Retinal pigment epithelial cell (primary cell): ENCODE measurements around the gene GRK3.

Experiments
- DNase-seq: peaks from one replicate; pipeline ENCODE4 v3.0.0-alpha.2; 2010; ENCODE audit warnings: low read depth
- H3K4me3 ChIP-seq: 2 replicates; pipeline ENCODE4 v1.5.1; 2011; ENCODE audit warnings: mild to moderate bottlenecking, low read length, control low read depth, moderate library complexity
- CTCF ChIP-seq: conservative IDR thresholded peaks from 2 replicates; pipeline ENCODE4 v1.5.1; 2011; ENCODE audit warnings: low read depth, low read length, control low read depth, inconsistent platforms

Gene GRK3

DNA sequence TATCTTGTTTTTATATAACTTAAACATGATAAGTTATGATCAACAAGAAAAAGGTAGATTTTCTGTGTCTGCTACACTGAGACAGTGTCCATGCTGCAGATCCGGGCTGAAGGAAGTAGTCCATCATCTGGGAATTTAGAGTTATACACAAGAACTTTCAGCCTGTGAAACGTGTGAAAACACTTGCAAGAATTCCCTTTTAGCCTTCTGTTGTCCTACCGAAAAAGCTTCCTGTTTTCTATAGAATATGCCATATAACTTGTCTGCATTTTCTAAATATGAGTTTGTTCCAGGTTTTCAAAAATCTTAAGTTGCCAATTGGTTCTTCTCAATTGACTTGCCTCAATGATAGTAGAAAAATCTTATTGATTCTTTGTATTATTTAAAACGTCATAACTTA is 113.2 kb downstream of the GRK3 start:
- no peak overlapping the region for H3K4me3 ChIP-seq
- no peak for TF ChIP-seq CTCF
- no peak for DNase-seq

- no peak overlapping the region for H3K4me3 ChIP-seq
- no peak for TF ChIP-seq CTCF
- no peak for DNase-seq
Measured at GRCh38 chr22:25680051-25680450, 115.6 kb downstream of the GRK3 start.

GRCh38 chr22:25680956-25681355 is 116.5 kb downstream of the GRK3 start:
- TF ChIP-seq CTCF: no peak
- DNase-seq: no peak
- H3K4me3 ChIP-seq: no peak overlapping the region

- no peak for DNase-seq
- no peak for TF ChIP-seq CTCF
- H3K4me3 ChIP-seq: no peak overlapping the region
Measured at GRCh38 chr22:25682109-25682508, 117.6 kb downstream of the GRK3 start.

- no peak for DNase-seq
- no peak overlapping the region for H3K4me3 ChIP-seq
- TF ChIP-seq CTCF: no peak
Measured at GRCh38 chr22:25688627-25689026, 124.2 kb downstream of the GRK3 start.

DNA sequence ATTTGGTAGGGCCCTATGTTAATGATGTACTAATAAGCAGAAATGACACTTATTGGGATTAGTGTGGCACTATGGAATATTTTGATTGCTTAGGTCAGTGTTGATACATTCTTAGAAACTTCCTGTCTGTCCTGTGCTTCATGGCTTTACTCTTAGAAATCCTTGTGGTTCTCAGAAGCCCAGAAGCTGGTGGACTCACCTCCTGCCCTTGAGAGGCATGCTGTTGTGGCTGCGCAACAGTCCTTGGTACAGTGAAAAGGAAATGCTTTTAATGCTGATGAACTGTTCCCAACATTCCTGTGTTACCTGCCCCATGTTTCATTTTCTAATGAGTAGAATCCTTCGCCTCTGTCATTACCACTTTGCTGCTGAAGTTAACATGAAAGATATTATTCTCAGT is 125.2 kb downstream of the GRK3 start:
- no peak for TF ChIP-seq CTCF
- no peak for DNase-seq
- no peak overlapping the region for H3K4me3 ChIP-seq

DNA sequence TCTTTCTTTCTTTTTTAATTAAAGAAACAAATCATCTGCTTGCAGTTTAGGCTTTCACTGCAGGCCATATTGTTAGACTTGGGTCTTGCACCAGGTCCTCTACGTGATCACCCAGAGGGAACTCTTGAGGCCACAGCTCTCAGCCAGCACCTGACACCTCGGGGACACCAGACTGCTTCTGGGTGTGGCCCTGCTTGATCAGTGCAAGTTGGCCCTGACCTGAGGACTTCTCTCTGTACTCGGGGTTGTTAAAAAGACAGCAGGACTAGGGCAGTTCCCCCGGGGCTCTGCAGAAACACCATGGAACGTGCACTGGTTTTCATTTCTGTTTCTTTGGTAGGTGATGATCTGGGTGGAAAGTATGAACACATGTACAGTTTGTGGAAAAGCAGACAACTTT is 126.3 kb downstream of the GRK3 start:
- no peak for TF ChIP-seq CTCF
- no peak overlapping the region for H3K4me3 ChIP-seq
- DNase-seq: no peak
